HG02610 (cell line): ENCODE measurements around the gene PLXNA3.
A peak's percentile ranks its signal among the peaks of the same experiment; 100 is the strongest.
"Not testable (repeated sequence)": the region's sequence is repeated elsewhere in the genome, so short reads cannot be mapped to it uniquely, and the experiment has no call there.

ENCODE experiments used
- ATAC-seq: cut with Tn5 transposase; IDR thresholded peaks from one replicate; pipeline ENCODE4 v1.9.1; 2021; ENCODE audit warnings: mild to moderate bottlenecking, moderate library complexity; ENCODE audit not compliant: unreplicated experiment

PLXNA3 gene

DNA sequence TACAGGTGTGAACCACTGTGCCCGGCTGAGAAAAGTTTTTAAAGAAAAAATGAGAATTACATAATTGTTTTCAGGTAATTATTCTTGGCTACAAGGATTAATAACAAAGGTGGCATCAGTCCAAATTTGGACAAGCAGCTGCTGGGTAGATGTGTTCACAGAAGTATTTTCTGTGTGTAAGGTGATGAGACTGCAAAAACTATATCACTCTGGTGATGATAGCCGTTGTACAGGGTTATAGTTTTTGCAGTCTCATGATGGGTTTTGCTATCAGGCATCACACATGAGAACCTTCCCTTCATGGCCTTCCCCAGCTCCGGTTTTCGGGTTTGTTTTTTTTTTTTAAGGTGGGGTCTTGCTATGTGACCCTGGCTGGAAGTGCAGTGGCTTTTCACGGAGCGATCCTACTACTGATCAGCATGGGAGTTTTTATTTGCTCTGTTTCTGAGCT, 37.4 kb downstream of the PLXNA3 start:
- ATAC-seq = no peak

DNA sequence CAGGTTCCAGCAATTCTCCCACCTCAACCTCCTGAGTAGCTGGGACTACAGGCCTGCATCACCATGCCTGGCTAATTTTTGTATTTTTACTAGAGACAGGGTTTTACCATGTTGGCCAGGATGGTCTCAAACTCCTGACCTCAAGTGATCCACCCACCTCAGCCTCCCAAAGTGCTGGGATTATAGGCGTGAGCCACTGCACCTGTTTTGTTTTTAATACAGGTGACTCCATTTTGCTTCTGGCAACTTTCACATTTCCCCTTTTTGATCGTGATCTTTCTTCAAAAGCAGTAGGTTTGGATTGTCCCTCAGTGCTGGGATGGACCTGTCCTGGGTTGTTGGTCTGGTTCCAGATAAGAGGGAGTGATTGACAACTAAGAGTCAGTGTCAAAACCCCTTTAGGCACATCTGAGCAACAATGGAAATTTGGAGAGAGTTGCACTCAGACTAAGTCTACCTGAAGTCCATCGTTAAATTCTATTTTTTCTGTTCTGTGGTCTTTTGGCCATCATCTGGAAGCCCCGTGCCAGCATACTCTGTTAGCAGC, 38.6 kb downstream of the PLXNA3 start:
- not testable (repeated sequence) for ATAC-seq

DNA sequence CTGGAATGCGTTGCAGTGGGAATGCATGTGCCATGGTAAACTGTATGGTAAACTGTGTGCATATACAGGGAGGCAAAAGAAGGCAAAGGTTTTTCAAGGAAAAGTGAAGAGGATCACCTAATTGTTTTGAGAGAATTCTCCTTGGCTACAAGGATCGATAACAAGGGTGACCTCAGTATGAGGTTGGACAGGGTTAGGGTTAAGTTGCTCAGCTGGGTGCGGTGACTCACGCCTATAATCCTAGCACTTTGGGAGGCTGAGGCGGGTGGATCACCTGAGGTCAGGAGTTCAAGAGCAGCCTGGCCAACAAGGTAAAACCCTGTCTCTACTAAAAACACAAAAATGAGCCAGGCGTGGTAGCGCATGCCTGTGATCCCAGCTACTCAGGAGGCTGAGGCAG, 43.3 kb downstream of the PLXNA3 start:
- not testable (repeated sequence) for ATAC-seq

DNA sequence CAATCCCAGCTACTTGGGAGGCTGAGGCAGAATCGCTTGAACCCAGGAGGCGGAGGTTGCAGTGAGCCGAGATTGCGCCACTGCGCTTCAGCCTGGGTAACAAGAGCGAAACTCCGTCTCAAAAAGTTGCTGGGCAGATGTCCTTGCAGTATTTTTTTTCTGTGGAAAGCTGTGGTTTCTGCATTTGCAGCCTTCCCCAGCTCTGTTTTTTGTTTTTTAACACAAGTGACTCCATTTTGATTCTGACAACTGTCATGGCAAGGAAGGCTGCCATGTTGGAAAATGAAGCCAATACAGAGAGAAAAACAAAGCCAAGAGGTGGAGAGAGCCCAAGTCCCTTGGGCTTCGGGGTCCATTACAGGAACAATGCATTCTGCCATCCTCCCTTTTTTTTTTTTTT, 44.0 kb downstream of the PLXNA3 start:
- ATAC-seq = no peak

DNA sequence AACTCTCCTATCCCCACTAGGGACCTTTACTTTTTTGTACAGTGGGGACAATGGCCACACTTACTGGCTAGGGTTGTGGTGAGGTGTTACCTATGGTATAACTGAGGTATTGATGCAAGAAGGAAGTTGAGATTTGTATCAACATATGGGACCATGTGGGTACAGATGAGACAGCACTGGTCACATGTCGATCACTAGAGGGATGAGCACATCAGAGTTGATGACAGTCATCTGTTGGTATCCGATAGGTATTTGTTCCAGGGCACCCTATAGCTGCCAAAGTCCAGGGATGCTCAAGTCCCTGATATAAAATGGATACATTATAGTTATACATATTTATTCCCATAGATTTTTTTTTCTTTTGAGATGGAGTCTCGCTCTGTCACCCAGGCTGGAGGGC, 44.9 kb downstream of the PLXNA3 start:
- no peak for ATAC-seq

DNA sequence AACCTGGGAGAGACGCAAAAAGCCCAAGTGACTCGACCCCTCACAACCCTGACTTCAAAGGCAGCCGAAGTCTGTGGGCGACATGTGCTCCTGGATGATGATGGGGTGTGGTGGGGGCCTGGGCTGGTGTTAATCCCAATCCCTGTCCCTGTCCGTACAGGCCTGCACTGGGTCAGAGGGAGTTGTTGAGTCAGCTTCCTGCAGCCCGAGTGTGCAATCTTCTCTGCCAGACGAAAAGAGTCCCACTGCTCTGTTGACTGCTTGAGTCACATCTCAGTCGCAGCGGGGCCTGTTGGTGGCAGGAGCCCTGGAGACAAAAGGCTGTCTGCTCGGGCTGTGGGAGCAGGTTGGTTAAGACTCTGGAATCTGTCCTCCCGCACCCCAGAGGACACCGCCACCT, 47.7 kb downstream of the PLXNA3 start:
- ATAC-seq = no peak

DNA sequence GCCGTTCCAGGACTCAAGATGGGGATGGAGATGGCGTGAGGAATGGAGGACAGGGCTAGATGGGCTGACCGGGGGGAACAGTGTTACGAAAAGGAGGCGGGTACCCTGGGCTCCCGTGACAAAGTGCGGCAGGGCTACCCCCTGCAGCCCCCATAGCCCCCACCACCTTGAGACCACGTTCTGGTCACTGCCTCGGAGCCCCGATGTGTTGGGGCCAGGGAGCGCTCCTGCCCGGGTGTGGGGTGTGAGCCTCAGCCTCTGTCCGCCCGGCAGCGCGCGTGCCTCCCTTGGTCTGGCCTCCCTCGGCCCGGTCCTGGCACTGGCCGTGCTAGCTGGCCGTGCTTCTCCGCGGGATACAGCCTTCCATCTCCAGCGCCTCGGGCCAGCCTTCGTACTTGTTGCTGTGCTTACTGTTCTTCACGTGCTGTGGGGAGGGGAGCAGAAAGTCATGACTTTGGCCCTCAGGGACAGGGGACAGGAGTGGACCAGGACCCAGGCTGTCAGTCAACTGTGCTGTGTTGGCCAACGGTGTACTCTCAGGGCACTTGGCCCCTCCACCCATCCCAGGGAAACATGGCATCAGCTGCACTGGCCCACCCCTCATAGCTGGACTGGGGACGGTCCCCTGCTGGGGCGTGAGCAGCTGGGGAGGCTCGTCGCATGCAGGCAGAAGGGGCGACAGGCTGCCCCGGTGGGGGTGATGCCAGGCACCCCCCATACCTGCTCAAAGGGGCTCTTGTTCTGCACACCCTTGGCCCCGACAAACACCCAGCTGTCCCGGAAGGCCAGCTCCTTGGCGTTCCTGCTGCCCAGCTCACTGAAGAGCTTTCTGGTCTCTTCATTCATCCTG, 48.6 kb downstream of the PLXNA3 start:
- no peak for ATAC-seq

DNA sequence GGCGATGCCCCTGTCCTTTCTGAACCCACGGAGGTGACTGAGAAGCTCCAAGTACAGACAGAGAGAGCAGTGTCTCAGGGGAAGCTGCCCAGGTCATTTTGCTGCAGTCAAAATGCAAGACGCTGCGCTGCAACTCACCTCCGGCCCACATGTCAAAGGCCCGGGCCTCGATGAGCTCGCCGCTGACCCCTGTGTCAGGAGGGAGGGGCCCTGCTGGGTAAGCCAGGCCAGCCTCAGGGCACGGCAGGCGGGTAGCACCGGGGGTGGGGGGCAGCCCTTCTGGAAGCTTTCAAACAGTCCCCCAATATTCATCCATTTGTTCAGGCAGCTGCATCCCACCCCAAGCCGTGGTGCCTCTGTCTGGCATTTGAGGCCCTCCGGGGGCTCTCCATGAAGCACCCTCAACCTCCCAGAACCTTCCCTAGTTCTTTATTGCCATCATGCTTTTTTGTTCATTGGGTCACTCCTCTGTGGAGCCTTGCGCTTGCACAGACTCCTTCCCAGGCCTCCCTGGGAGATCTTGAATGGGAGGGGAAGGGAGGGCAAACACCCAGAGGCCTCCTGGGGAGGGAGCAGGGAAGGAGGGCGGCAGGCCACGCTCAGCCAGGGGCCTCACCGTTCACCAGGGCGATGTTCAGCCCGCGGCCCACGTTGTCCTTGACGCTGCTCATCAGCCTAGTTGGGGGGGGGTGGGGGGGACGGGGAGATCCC, 49.7 kb downstream of the PLXNA3 start:
- no peak for ATAC-seq

DNA sequence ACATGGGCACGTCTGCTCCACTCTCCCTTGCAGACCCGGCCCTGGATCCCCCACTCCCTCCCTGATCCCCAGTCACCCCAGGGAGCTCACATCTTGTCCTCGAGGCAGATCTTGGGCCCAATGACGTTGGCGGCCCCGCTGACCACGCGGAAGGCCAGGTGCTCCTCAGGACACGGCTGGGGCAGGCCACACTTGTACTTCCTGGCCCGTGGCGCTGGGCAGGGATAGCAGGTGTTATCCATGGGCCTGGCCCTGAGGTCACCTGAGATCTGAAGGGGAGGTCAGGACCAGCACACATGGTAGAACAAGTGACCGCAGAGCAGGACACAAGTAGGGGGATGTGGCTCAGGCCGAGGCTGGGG, 50.3 kb downstream of the PLXNA3 start:
- no peak for ATAC-seq

DNA sequence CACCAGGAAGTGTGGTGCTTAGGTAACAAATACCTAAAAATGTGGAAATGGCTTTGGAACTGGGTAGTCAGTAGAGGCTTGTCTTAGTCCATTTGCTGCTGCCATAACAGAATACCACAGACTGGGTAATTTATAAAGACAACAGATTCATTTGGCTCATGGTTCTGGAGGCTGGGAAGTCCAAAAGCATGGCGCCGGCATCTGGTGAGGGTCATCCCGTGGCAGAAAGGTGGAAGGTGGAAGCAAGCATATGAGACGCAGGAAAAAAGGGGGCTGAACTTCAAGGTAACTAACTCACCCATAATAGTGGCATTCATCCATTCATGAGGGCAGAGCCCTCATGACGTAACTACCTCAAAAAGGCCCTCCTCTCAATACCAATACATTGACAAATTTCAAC, 51.4 kb downstream of the PLXNA3 start:
- ATAC-seq = no peak

DNA sequence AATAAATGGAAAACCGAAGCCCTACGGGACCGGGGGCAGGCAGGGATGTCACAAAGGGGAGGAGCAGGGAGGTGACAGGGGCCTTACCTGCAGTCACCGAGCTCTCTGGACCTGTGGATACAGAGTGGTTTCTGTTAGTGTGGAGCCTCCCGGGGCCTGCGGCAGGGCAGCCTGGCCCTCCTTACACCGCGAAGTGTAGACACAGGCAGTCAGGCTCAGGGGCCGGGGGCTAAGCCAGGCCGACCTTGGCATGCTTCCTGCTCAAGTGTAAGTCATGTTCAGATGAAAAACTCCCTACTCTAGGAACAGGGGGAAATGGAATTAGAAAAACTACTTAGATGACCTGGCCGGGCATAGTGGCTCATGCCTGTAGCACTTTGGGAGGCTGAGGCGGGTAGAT, 53.7 kb downstream of the PLXNA3 start:
- no peak for ATAC-seq

DNA sequence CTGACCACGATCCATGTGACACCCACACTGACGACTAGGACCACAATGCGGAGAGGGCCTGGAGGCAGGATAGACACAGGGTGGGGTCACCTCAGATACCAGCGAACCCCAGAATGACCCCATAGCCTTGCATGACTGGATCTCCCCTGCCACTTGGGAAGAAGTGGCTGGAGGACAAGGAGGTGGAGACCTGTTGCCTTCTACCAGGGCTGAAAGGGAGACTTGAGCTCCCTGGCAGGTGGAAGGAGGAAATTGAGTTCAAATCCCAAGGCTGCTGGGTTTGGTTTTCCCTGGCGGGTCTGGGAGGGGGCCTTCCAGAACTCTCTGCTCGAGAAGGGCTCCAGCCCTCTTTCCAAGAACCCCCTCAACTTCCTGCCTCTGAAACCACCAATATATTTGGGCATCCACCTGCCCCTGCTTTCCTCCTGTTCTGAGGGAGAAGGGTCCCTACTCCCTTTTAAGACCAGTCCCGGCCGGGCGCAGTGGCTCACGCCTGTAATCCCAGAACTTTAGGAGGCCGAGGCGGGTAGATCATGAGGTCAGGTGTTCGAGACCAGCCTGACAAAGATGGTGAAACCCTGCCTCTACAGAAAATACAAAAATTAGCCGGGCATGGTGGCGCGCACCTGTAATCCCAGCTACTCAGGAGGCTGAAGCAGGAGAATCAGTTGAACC, 54.9 kb downstream of the PLXNA3 start:
- ATAC-seq = no peak

DNA sequence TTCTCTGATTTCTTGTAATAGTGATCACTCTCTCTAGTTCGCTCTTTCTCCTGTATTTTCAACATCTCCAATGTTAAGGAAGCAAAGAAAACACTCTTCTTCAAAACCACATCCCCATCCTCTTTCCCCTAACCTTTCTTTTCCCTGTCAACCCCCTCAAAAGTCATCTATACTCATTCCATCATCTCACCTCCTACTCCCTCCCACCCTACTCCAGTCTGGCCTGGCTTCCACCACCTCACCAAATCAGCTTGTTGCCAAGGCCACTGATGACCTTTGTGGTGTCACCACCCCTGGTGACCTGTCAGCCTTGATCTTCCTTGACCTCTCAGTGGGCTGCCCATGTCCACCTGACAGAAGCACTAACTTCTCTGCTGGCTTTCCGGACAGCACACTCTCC, 55.6 kb downstream of the PLXNA3 start:
- no peak for ATAC-seq

DNA sequence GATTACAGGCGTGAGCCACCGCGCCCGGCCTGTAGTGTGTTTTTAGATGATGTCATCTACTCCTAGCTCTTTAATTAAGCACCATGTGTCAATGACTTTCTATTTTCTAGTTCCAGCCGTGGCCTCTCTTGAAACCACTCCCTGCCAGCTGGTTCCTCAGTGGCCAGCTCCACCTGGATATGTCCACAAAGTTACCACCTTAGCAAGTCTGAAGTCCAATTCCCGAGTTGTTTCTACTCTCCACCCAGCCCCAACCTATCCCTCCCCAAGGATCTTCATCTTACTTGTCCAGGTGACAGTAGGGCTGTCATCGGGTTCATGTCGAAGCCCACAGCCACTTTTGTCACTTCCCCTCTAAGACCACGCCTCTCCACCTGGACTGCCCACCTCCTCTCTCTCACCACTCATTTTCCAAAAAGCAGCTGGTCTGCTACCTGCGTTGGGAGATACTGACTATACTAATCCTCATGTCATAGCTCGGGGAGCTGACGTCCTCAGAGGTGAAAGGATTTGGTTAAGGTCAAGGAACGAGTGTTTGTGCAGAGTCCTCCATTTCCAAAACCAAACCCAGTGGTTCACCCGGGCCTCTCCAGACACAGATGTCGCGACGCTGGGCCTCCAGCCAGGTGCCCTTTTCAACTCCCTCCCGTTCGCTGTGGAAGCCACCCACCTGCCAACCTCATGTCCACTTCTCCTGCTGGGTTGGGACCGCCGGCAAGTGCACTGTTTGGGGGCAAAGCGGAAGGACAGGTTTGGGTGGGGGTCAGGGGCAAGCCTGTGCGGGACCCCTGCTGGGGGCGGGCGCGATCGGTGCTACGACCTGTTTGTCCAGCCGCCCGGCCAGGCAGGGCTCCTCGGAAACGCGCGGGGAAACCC, 57.2 kb downstream of the PLXNA3 start:
- no peak for ATAC-seq

DNA sequence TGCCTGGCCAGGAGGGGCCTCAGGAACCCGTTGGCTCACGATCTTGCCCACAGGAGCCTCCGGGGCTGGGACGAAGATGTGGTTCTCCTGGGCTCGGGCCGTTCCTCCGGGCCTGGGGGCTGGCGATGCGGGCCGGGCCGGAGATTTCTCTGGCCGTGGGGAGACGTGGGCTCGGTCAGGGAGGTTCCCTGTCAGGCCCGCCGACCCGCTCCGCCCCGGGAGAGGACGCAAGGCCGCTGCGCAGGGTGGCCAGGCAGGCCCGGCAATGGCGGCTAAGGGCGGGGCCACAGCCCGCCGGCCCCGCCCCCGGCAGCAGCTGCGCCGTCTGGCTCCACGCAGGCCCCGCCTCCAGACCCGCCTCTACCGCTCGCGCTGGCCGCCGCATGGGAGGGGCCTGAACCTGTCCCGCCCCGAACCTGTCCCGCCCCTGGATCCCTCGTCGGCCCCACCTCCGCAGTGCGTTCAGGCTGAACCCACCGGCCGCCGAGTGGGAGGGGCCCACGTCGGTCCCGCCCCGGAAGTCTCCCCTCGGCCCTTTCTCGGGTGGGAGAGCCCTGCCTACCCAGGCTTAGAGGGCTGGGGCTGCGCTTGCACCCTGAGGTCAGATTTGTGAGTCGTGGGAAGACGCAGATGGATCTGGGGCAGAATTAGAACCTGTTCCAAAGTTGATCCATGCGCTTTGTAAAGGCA, 58.0 kb downstream of the PLXNA3 start, which contains the start of gene FAM3A:
TSS of gene FAM3A (minus strand) at position 267 of the 690 bp plus-strand sequence. CDS start 460 bp downstream, outside the sequence.
- ATAC-seq = peak; percentile 89

DNA sequence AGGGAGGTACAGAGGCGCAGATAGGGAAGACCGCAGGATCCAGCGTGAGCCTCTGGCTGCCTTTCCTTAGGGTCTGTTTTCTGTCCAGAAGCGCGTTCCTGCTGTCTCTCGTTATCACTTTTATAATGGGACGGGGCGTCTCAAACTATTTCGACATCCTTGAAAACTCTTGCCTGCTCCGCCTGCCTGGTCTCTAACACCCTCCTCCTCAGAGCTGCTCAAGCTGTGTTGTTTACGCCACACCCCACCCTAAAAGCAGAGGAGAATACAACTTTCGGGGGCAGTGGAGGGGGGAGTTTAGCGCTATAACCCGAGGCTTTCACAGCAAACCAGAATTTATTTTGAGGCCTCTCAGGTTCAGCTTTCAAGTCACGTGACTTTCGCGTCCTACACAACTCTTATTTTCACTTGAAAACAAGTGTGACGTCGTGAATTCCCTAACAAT, 58.6 kb downstream of the PLXNA3 start:
- no peak for ATAC-seq

DNA sequence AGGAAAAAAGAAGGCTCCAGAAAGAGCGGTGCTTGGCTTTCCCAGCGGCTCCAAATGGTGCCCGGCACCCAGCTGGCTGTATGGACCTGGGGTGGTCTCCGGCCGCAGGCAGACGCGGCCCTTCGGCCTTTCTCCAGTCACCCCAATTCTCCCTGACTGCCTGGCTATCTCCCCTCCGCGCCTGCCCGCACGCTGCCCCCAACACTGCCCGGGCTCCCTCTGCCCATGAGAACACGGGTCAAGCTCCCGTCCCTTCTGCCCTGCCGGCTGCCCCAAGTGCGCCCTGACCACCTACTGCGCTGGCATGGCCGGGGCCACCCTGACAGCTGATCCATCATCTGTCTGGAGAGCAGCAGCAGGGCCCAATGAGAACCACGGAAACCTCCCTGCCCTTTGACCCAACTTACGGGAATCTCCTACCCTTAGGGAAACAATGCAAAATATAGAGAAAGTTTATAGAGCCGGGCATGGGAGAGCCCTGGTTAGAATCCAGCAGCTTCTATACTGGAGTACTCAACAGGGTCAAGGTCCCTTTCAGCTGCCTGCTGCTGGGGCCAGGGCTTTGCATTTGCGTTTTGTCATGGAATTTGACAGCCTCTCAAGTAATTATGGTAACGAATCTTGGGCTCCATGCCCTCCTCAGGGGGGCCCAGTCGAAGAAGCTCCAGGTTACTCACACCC, 59.2 kb downstream of the PLXNA3 start:
- no peak for ATAC-seq

DNA sequence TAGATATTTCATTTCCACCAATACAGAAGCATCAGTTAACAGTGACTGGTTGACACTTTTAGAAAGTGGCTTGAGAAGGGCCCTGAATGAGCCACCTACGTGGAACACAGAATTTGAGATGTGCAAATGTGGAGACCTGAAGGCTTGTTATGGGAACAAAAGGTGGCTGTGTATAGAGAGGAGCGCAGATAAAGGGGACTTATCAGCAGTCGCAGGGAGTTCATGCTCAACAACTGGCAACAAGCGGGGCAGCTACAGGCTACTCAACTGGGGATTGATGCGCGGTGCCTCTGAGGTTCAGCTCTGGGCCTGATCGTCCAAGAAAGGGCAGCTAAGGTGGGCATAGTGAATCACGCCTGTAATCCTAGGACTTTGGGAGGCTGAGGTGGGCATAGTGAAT, 61.3 kb downstream of the PLXNA3 start:
- no peak for ATAC-seq
